ENCODE results near the gene DPM2.

DPM2 gene

GRCh38 chr9:127965953-127966352 is 28.3 kb upstream of the DPM2 start:
- H3K4me3 ChIP-seq (ENCODE audit: low read depth, low read length): no peak overlapping the region
- no peak for TF ChIP-seq CTCF (IDR thresholded peaks at IDR 0.05; ENCODE audit: low read depth, low read length)

GRCh38 chr9:127963359-127964064 is 25.9 kb upstream of the DPM2 start:
- H3K4me3 ChIP-seq (ENCODE audit: low read depth, low read length): no peak overlapping the region
- no peak for TF ChIP-seq CTCF (IDR thresholded peaks at IDR 0.05; ENCODE audit: low read depth, low read length)

- no peak overlapping the region for H3K4me3 ChIP-seq (ENCODE audit: low read depth, low read length)
- no peak for TF ChIP-seq CTCF (IDR thresholded peaks at IDR 0.05; ENCODE audit: low read depth, low read length)
Observed at GRCh38 chr9:127963041-127963358, 25.3 kb upstream of the DPM2 start.

GRCh38 chr9:127962278-127962677 is 24.6 kb upstream of the DPM2 start:
- no peak overlapping the region for H3K4me3 ChIP-seq (ENCODE audit: low read depth, low read length)
- TF ChIP-seq CTCF (IDR thresholded peaks at IDR 0.05; ENCODE audit: low read depth, low read length): no peak

GRCh38 chr9:127961613-127962155 is 24.0 kb upstream of the DPM2 start:
- no peak overlapping the region for H3K4me3 ChIP-seq (ENCODE audit: low read depth, low read length)
- no peak for TF ChIP-seq CTCF (IDR thresholded peaks at IDR 0.05; ENCODE audit: low read depth, low read length)

- H3K4me3 ChIP-seq (ENCODE audit: low read depth, low read length): no peak overlapping the region
- TF ChIP-seq CTCF (IDR thresholded peaks at IDR 0.05; ENCODE audit: low read depth, low read length): no peak
Observed at GRCh38 chr9:127961155-127961490, 23.5 kb upstream of the DPM2 start.

- TF ChIP-seq CTCF (IDR thresholded peaks at IDR 0.05; ENCODE audit: low read depth, low read length): no peak
- no peak overlapping the region for H3K4me3 ChIP-seq (ENCODE audit: low read depth, low read length)
Observed at GRCh38 chr9:127960410-127961154, 22.9 kb upstream of the DPM2 start.
